Measurements from ENCODE around the gene GALNT2.

DNA sequence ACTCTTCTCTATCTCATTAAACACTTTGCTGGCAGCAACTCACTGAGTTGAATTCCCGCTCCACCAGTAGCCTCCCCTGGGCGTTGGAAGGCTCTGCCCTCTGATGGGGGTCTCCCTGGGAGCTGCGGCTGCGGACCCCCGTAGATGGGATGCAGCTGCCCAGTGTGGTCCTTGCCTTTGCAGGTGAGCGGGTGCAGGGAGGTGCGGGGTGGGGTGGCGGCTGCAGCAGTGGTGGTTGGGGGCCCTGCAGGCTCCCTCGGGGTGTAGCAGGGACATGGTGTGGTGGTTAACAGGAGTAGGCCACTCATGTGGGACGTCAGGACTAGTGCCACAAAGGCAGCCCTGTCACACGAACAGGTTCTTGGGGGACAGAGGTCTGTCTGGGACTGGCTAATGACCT lies 42.0 kb downstream of the GALNT2 start:
- TF ChIP-seq CHD1 (IDR thresholded peaks at IDR 0.05; ENCODE audit: low read depth, low read length) (no peak), POLR2A (IDR thresholded peaks at IDR 0.05; ENCODE audit: low read depth, low read length) (no peak), MAZ (IDR thresholded peaks at IDR 0.05; ENCODE audit: borderline replicate concordance, low read depth, low read length) (no peak), RCOR1 (IDR thresholded peaks at IDR 0.05; ENCODE audit: insufficient replicate concordance, low read length) (no peak), RAD21 (IDR thresholded peaks at IDR 0.05; ENCODE audit: low read length) (no peak), RFX5 (IDR thresholded peaks at IDR 0.05; ENCODE audit: low read depth, low read length) (no peak), NFE2L2 (IDR thresholded peaks at IDR 0.05; ENCODE audit: low read depth, low read length) (no peak), CEBPB (IDR thresholded peaks at IDR 0.05; ENCODE audit: low read depth, low read length) (no peak), MAFK (IDR thresholded peaks at IDR 0.05; ENCODE audit: low read depth, low read length) (no peak)
- TF ChIP-seq, protein P1, sequence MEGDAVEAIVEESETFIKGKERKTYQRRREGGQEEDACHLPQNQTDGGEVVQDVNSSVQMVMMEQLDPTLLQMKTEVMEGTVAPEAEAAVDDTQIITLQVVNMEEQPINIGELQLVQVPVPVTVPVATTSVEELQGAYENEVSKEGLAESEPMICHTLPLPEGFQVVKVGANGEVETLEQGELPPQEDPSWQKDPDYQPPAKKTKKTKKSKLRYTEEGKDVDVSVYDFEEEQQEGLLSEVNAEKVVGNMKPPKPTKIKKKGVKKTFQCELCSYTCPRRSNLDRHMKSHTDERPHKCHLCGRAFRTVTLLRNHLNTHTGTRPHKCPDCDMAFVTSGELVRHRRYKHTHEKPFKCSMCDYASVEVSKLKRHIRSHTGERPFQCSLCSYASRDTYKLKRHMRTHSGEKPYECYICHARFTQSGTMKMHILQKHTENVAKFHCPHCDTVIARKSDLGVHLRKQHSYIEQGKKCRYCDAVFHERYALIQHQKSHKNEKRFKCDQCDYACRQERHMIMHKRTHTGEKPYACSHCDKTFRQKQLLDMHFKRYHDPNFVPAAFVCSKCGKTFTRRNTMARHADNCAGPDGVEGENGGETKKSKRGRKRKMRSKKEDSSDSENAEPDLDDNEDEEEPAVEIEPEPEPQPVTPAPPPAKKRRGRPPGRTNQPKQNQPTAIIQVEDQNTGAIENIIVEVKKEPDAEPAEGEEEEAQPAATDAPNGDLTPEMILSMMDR (conservative IDR thresholded peaks at IDR 0.05; ENCODE audit: low read depth, low read length) = no peak

Data from IMR-90 (cell line).